Body of pancreas (tissue), 4 donors: ENCODE results near the gene CELF5.

ENCODE experiments used
- POLR2A ChIP-seq, 3 donors: fragments of 450-650 bp; IDR thresholded peaks; one replicate each; pipeline ENCODE4 v1.6.1; 2016; ENCODE audit warnings: antibody characterized with exemption in 3 of 3, mild to moderate bottlenecking in 2 of 3
- TF ChIP-seq, protein P1 (sequence below), 7 experiments: fragments of 450-650 bp in 4 of 7; fragments of 200-600 bp in 3 of 7; sonication (generic) in 3 of 7; IDR thresholded peaks; one replicate each; pipeline ENCODE4 v1.5.1; 2016 to 2019; ENCODE audit warnings: antibody characterized with exemption in 7 of 7

- TF ChIP-seq POLR2A (IDR thresholded peaks at IDR 0.05), result no peak
- TF ChIP-seq, protein P1, sequence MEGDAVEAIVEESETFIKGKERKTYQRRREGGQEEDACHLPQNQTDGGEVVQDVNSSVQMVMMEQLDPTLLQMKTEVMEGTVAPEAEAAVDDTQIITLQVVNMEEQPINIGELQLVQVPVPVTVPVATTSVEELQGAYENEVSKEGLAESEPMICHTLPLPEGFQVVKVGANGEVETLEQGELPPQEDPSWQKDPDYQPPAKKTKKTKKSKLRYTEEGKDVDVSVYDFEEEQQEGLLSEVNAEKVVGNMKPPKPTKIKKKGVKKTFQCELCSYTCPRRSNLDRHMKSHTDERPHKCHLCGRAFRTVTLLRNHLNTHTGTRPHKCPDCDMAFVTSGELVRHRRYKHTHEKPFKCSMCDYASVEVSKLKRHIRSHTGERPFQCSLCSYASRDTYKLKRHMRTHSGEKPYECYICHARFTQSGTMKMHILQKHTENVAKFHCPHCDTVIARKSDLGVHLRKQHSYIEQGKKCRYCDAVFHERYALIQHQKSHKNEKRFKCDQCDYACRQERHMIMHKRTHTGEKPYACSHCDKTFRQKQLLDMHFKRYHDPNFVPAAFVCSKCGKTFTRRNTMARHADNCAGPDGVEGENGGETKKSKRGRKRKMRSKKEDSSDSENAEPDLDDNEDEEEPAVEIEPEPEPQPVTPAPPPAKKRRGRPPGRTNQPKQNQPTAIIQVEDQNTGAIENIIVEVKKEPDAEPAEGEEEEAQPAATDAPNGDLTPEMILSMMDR (IDR thresholded peaks at IDR 0.05), result no peak
These were observed 30.1 kb upstream of the CELF5 start for GRCh38 chr19:3194106-3195087.
